GM21526 (cell line): Measurements from ENCODE around the gene NAA15.
"Not testable (repeated sequence)": the region's sequence is repeated elsewhere in the genome, so short reads cannot be mapped to it uniquely, and the experiment has no call there.

Experiments
- ATAC-seq: cut with Tn5 transposase; IDR thresholded peaks from one replicate; pipeline ENCODE4 v1.9.1; 2021; ENCODE audit warnings: moderate library complexity; ENCODE audit not compliant: unreplicated experiment, low FRiP score

Gene NAA15

GRCh38 chr4:139301113-139301820 is at the start of gene NAA15:
NAA15 (plus strand) TSS chr4:139301505; CDS start chr4:139301778, 273 bp downstream.
- peak; percentile 87 for ATAC-seq

- ATAC-seq: no peak
Measured at GRCh38 chr4:139253046-139253445, 48.3 kb upstream of the NAA15 start.

- no peak for ATAC-seq
Measured at GRCh38 chr4:139253713-139254112, 47.6 kb upstream of the NAA15 start.

DNA sequence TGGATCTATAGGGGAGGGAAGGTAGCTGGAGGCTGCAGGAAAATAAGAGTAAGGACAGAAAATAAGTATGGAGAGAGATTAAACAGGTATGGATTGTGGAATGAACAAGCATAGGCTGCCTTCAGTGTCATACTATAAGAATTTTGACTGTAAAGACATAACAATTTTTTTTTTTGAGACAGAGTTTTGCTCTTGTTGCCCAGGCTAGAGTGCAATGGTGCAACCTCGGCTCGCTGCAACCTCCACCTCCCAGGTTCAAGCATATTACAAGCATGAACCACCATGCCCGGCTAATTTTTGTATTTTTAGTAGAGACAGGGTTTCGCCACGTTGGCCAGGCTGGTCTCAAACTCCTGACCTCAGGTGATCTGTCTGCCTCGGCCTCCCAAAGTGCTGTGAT is 45.7 kb upstream of the NAA15 start:
- not testable (repeated sequence) for ATAC-seq

DNA sequence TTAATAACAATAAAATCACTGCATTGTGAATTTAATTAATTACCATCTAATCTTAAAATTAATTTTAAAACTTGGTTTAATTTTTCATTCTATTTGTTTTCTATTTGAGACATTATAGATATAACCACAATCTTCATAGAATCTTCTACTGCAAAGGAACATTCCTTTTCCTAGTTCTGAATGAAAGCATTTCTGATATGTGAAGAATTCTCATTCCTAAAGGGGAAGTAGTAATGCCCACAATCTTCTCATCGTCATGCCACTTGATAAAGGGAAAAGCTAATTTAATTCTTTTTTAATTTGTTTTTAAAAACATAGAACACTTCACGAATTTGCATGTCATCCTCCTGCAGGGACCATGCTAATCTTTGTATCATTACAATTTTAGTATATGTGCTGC is 45.0 kb upstream of the NAA15 start:
- ATAC-seq: no peak

DNA sequence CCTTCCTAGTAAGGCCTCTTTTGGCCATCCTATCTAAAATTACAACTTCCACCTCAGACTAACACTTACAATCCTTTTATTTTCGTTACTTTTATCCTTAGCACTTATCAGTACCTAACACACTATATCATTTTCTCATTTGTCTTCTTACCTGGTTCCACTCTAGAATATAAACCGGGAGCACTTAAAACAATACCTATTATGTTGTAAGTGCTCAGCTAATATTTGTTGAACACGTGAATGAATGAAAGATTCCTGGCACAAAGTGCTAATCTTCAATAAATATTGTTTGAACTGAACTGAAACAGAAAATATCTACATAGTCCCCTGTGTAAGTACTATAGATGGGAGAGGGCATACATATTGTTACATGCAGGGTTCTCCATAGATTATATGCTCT is 35.7 kb upstream of the NAA15 start:
- ATAC-seq: no peak

- no peak for ATAC-seq
Measured at GRCh38 chr4:139266208-139266582, 35.1 kb upstream of the NAA15 start.

DNA sequence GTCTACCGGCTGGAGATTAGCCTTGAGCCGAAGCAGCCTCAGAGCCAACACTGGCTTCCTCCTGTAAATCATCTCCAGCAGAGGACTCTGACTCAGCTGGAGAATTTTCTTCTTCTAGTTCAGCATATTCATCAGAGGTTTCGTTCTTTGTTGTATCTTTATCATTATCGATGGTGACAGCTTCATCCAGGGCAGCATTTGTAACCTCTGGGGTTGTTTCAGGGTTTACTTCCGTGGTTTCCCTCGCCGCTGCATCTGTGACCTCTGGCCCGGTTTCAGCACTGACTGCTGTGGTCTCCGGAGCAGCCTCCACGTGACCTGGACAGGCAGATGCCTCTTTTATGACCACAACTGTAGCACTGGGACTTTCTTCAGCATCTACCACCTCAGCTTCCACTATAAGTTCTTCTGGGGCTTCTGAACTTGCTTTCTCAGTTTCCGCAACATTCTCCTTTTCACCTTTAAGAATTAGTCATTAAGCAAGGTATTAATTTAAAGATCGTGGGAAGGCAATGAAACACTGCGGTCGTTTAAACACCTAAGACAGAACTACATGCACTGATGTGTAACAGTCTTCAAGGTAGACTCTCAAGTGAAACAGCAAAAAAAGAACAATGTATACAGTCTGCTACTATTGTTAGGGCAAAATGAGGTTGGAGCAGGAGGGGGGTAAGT is 34.6 kb upstream of the NAA15 start:
- ATAC-seq: peak; percentile 99

DNA sequence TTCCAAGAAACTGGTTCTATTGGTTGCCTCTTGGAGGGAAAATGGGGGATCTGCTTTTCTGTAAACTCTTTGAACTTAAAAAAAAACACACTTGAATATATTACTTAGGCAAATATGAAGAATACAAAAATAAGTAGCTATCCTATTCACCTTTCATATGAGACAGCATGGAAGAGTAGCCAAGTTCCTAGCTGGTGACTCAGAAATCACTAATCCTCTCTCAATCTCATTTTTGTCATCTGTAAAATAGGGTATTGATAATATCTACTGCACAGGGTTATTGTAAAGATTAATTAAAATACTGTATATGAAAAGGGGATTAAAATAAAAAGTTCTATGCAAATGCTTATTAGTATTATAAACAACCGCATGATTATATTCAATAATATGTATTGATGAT is 34.0 kb upstream of the NAA15 start:
- ATAC-seq: no peak

DNA sequence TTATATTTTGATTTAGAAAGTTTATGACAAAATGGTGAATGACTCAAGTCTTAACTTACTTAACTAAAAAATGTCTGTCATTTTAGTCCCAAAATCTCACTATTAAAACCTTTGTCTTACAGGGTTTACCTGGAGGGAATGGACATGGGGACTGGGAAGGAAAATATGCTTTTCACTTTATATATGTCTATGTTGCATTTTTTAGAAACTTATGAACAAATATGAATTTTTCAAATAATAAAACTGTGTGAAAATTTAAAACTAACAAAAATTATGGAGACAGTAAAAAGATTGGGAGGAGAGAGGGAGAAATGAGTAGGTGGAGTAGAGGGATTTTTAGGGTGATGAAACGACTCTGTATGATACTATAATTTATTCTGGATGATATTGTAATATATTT is 27.5 kb upstream of the NAA15 start:
- ATAC-seq: no peak

- no peak for ATAC-seq
Measured at GRCh38 chr4:139274790-139275189, 26.5 kb upstream of the NAA15 start.

- no peak for ATAC-seq
Measured at GRCh38 chr4:139275281-139275735, 26.0 kb upstream of the NAA15 start.

DNA sequence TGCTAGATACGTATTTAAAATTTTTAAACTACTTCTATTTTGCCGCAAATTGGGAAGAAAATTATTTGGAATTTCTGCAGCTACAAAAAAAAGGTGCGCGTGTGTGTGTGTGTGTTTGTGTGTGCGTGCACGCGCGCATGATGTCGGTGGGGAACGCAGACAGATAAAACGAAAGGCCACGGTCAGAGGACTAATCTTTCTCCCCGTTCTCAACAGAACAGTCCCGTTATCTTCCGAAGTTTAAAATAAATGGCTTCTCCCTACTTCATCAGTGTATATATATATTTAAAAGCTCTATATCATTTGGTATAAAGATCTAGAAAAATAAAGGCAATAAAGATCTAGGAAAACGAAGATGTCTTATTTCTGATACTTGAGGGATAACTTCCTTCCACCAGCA is 22.8 kb upstream of the NAA15 start:
- no peak for ATAC-seq

- no peak for ATAC-seq
Measured at GRCh38 chr4:139278912-139279759, 22.2 kb upstream of the NAA15 start.

DNA sequence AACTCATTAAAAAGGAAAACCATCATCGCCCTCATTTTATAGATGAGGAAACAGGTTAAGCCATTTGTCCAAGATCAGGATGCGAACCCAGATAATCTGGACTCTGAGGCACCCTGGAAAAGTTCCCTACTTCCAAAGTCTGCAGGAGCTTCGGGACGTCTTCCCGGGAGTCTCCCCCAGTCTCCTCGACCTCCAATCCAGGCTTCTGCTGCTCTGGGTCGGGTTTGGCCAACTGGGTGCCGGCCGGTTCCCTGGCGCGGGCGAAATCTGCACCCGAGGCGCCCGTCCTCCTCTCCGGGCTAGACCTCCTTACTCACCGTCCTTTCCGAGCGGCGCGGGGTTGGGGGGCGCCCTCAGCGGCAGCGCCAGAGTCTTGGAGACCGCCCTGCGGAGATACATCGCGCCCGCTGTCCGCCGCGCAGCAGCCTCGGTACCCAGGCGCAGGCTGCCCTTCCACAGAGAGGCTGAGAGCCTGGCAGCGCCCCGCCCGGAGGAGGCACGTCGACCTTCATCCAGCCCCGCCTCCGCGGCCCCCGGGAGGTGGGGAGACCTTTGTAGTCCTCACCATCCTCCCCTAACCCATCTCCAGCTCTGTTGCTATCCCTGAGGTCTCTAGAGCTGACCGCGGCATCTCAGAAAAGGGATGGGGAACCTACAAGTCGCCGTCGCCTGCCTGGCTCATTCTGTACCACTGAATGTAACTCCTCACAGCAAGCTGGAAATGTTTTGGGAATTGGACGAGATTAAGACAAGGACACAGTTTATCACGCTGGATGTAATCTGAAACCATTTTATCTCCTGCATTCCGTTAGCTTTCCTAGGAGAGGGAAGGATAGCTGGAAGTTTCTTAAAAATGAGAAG is 21.3 kb upstream of the NAA15 start, which contains the start of gene MGARP:
MGARP (minus strand) TSS at position 466 of the 861 bp plus-strand sequence; CDS start at position 399, 67 bp downstream.
- no peak for ATAC-seq

DNA sequence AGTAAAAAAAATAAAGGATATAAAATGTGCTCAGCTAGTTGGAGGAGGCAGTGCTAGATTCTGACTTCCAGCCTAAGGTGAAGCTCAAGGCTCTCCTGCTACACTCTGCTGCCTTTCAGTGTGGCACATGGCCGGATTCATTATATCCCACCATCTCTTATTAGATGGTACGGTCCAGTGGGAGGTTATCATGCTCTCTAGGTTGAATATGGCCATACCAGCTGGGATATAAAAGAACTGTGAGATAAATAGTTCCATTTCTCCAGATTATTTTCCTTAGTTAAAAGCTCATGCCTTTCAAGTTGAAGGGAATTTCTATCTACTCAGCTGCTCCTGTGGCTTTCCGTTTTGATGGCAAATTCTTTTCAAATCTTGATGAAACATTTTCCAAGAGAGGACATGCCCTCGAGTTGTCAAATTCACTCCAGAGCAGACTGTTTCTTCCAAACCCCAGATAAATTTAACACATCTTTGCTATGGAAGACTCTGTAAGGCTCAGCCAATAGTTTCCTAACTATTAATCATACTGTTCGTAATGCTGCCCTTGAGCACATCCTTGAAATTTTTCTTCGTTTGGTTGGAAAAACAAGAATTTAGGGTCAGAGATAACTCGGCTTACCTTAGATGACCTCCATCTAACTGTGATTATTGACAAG is 19.1 kb upstream of the NAA15 start:
- ATAC-seq: no peak

DNA sequence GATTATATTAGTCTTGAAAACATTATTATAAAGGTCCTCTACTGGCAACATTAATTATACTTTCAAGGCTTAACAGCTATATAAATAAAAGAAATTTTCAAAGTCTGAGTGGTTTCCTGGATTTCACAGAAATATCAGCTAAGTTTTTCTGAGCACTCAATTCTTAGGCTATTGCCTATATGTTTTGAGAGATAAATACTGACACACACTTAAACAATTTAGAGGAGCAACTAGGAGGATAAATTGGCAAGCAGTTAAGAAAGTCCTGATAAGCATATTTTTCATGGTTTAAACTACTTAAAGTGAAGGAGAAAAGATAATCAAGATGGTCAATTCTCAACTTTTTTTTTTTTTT is 18.6 kb upstream of the NAA15 start:
- no peak for ATAC-seq

DNA sequence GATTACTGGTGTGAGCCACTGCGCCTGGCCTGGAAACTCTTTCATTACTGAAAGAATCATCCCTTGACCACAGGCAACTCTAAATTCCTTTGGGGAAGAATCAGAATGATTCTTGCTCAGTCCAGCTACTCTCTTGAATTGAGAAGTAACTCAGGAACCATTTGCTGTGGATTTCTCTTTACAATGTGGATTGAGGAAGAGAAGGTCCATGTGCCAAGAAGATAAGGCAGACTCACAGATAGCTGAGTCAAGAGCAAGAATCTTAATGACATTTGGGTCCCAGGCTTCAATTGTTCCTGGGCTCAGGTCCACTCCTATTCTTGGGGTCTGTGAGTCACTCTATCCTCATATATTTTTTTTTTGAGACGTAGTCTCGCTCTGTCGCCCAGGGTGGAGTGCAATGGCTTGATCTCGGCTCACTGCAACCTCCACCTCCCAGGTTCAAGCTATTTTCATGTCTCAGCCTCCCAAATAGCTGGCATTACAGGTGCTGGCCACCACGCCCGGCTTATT is 15.1 kb upstream of the NAA15 start:
- no peak for ATAC-seq

- ATAC-seq: peak; percentile 96
Measured at GRCh38 chr4:139295206-139295941, 5.9 kb upstream of the NAA15 start.
